MV-4-11 (cell line): ENCODE measurements around the gene SUSD2.
"Not testable (repeated sequence)": the region's sequence is repeated elsewhere in the genome, so short reads cannot be mapped to it uniquely, and the experiment has no call there.

ENCODE experiments used
- DNase-seq: peaks from one replicate; lab custom pipeline; 2025; lab: John Stamatoyannopoulos, UW

Gene SUSD2

DNA sequence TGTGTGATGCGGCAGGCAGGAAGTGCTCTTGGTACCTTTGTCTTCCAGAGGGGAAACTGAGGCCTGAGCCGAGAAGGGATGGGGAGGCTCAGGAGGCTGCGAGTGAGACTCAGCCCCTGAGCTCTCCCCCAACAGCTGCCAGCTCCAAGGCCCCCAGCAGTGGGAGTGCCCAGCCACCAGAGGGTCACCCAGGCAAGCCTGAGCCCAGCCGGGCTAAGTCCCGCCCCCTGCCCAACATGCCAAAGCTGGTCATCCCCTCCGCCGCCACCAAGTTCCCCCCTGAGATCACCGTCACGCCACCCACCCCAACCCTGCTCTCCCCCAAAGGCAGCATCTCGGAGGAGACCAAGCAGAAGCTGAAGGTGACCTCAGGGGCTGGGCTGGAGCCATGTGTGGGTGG, 3.8 kb upstream of the SUSD2 start:
- no peak for DNase-seq

GRCh38 chr22:24178021-24178431, 3.3 kb upstream of the SUSD2 start:
- DNase-seq, result no peak

GRCh38 chr22:24178502-24179440, 2.5 kb upstream of the SUSD2 start:
- DNase-seq, result no peak

DNA sequence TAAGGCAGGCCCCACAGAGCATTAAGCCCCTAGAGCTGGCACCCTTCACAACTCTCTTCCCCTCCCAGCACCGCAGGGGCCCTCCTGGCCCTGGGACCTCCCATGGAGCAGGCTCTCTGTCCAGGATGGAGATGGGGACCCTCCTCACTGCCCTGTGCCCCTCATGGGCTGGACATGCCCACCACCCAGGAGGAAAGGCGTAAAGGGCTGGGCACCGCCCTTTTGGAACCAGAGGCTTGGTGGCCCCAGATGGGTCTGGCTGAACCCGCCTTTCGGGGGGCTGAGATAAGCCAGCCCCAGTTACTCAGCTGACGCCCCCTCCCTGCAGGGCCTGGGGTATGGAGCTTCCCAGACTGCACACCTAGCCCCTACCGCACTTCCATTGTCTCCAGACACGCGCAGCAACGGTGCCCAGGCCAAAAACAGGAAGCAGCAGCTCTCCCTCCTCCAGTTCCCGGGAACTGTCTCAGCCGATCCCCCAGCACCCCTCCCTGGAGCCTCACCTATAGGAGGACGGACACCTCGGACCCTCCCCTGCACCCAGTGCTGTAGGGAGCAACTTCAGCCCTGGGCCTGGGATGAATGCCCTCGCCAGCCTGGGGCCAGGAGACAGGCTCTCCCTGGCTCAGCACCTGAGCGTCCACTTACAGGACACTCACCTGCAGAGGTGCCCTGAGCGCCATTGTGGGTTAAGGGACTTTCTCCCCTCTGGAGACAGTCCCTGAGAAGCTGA, 1.6 kb upstream of the SUSD2 start:
- no peak for DNase-seq

DNA sequence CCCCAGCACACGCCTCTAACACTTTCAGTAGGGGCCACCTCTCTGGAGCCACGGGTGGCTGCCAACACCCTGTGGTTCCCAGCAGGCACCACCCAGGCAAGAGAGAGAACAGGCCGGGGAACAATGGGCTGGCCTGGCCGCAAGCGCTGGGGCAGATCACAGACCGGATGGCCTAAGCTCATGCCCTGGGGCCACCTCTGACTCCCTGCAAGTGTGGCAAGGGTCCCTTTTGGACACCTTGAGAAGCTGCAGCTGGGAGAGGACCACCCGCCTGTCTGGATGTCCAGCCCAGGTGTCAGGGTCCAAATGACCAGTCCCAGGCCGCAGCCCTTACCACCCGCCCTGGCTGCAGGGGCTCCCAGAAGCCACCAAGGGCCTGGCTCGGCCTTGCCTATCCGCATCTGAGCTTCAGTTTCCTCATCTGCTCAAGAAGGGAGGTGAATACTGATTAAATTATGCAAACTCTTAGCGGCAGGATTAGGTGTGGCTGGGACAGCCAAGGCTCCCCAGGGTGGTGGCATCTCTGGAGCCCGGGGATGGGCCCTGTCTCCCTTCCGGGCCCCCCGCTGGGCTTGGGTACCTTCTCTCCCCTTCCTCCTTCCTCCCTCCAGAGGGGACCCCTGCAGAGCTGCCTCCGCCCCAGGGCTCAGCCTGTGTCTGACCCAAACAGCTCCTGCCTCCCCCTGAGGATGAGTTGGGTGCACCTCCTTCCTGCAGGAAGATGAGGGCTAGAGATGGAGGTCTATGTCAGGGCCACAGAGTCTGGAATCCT, 785 bp upstream of the SUSD2 start:
- no peak for DNase-seq

DNA sequence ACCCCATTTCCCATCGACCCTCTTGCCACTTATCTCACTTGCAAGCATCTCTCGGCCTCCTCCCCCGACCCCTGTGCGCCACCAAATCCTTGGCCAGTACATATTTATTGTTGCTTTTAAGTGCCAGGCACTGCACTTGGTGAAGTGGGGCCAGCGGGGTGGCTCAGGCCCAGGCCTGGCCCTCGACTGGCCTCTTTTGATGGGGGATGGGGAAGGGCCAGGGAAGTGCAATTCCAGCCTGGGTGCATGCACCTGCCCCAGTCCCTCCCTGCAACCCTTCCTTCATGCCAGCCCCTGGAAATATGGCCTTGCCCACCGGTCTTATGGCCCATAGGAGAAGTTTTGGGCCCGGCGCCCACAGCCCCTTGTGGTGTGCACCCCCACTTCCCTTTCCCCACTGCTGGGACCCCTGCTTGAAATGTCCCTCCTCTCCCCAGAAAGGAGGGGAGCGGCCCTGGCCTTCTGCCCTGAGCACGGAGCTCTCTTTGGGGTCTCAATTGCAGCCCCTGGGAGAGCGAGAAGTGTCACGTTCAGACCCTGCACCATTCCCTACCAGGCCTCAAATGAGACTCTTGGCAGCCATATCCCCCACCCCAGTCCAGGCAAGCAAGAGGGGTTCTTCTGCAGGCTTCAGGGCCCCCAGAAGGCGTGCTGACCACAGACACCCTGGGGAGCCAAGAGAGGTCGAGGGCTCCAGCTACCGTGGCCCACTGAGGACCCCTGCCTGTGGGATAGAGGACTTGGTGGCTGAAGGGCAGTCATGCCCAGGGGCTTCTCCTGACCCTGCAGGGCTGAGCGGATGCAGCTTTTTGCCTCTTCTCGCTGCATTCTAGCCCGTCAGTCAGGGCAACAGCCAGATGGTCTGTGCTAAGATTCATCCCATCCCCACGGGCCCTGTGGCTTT, 961 bp downstream of the SUSD2 start:
- DNase-seq, result no peak

DNA sequence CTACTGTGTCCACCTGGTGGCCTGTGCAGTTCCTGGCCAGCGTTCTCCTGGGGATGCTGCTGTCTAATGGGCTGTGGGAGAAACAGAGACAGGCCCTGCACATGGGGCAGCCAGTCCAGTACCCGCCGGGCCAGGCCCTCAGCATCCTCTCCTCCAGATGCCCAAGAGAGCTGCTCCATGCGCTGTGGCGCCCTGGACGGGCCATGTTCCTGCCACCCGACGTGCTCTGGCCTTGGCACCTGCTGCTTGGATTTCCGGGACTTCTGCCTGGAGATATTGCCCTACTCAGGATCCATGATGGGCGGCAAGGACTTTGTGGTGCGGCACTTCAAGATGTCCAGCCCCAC, 1.6 kb downstream of the SUSD2 start:
- not testable (repeated sequence) for DNase-seq

- DNase-seq, result no peak
These were observed 2.2 kb downstream of the SUSD2 start for GRCh38 chr22:24183321-24184031.

DNA sequence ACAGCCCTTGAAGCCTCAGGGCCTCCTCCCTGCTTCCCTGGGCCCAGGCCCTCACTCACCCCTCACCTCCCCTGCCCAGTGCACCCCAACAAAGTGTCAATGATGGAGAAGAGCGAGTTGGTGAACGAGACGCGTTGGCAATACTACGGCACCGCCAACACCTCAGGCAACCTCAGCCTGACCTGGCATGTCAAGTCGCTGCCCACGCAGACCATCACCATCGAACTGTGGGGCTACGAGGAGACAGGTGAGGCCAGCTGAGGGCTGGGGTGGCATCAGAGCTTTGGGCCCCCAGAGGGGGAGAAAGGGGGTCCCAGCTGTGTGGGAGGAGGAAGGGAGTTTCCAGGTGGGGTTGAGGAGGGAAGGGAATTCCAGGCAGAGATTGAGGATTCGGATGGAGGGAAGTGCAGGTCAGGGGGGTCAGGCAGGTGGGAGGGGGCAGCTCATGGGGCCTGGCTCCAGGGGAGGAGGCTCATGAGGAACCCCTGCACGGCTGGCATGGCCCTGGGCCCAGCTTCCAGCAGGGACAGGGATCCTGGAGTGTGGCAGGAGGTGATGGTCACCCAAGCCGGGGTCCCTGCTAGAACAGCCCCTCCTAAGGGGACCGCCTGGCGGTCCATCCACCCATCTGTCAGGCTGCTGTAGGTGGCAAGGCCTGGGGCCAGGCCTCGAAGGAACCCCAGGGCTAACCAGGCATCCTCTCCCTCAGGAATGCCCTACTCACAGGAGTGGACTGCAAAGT, 2.9 kb downstream of the SUSD2 start:
- no peak for DNase-seq

- DNase-seq, result no peak
These were observed 3.8 kb downstream of the SUSD2 start for GRCh38 chr22:24185001-24185500.

DNA sequence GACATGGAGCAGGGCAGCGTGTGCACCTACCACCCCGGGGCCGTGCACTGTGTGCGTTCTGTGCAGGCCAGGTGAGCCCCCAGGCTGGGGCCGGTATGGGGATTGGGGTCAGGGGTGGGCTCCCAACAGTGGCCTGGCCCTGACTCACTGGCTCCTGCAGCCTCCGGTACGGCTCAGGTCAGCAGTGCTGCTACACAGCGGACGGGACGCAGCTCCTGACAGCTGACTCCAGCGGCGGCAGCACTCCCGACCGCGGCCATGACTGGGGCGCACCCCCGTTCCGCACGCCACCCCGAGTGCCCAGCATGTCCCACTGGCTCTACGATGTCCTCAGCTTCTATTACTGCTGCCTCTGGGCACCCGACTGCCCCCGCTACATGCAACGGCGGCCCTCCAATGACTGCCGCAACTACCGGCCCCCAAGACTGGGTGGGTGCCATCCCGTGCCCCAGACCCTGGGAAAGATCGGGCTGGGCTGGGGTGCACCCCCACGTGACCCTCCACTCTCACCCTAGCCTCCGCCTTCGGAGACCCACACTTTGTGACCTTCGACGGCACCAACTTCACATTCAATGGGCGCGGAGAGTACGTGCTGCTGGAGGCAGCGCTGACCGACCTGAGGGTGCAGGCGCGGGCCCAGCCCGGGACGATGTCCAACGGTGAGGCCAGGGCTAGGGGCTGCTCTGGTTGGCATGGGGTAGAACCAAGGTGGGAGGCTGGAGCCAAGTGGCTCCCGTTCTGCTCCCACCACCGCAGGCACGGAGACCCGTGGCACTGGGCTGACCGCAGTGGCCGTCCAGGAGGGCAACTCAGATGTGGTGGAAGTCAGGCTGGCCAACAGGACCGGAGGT, 4.4 kb downstream of the SUSD2 start:
- DNase-seq, result no peak

- no peak for DNase-seq
These were observed 5.1 kb downstream of the SUSD2 start for GRCh38 chr22:24186352-24186740.

DNA sequence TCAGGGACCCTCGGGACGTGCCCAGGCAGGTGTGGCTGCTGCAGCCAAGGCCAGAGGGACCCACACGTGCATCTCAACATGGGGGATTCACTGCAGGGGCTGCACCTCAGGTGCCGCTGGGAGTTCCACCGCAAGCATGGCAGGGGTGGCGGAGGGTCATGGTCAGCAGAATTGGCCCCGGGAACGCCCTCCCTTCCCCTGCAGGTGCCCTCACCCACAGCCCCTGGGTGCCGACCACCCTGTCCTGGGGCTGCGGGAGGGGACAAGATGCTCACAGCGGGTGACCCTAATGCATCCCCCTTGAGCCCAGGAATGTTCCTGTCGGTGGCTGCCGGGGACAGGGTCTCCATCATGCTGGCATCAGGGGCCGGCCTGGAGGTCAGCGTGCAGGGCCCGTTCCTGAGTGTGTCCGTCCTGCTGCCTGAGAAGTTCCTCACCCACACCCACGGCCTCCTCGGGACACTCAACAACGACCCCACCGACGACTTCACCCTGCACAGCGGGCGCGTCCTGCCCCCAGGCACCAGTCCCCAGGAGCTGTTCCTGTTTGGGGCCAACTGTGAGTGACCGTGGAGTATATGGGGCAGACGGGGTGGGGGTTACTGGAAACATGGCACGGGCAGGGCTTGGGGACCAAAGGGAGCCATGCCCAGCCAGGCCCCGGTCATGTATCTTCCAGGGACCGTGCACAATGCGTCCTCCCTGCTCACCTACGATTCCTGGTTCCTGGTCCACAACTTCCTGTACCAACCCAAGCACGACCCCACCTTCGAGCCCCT, 5.8 kb downstream of the SUSD2 start:
- DNase-seq, result no peak

GRCh38 chr22:24187731-24188644, 6.7 kb downstream of the SUSD2 start:
- DNase-seq, result no peak

- no peak for DNase-seq
These were observed 7.5 kb downstream of the SUSD2 start for GRCh38 chr22:24188705-24189248.

- peak; percentile 31 for DNase-seq
These were observed 8.2 kb downstream of the SUSD2 start for GRCh38 chr22:24189249-24190158.
